Neural cell (in vitro differentiated cells): ENCODE measurements around the gene TRIM2.

ENCODE experiments used
- CTCF ChIP-seq: fragments of 450-650 bp; IDR thresholded peaks from 2 replicates; pipeline ENCODE4 v1.5.1; 2014; ENCODE audit warnings: antibody characterized with exemption, mild to moderate bottlenecking, moderate library complexity; ENCODE audit not compliant: poor library complexity, severe bottlenecking
- EP300 ChIP-seq: fragments of 450-650 bp; conservative IDR thresholded peaks from 2 replicates; pipeline ENCODE4 v1.6.1; 2014; ENCODE audit warnings: antibody characterized with exemption, mild to moderate bottlenecking, moderate library complexity; ENCODE audit not compliant: poor library complexity, severe bottlenecking
- EZH2 ChIP-seq: fragments of 200-600, 300-800 bp; shearing (Covaris generic), sonication (generic); IDR thresholded peaks from 2 replicates; pipeline ENCODE4 v1.6.1; 2014; ENCODE audit warnings: antibody characterized with exemption, low read length, borderline replicate concordance, mild to moderate bottlenecking; ENCODE audit not compliant: insufficient read depth, poor library complexity, severe bottlenecking
- MXI1 ChIP-seq: fragments of 450-650 bp; conservative IDR thresholded peaks from 2 replicates; pipeline ENCODE4 v1.6.1; 2014; ENCODE audit warnings: antibody characterized with exemption, mild to moderate bottlenecking; ENCODE audit not compliant: poor library complexity, severe bottlenecking
- POLR2AphosphoS5 ChIP-seq: IDR thresholded peaks from 2 replicates; pipeline ENCODE4 v1.6.1; 2012
- RAD21 ChIP-seq: fragments of 450-650 bp; conservative IDR thresholded peaks from 2 replicates; pipeline ENCODE4 v1.6.1; 2014; ENCODE audit warnings: antibody characterized with exemption, mild to moderate bottlenecking, moderate library complexity
- REST ChIP-seq: IDR thresholded peaks from 2 replicates; pipeline ENCODE4 v1.6.1; 2012; ENCODE audit warnings: borderline replicate concordance
- SMC3 ChIP-seq: fragments of 450-650 bp; conservative IDR thresholded peaks from 2 replicates; pipeline ENCODE4 v1.6.1; 2014; ENCODE audit warnings: antibody characterized with exemption, mild to moderate bottlenecking, moderate library complexity; ENCODE audit not compliant: poor library complexity
- TAF1 ChIP-seq: IDR thresholded peaks from 2 replicates; pipeline ENCODE4 v1.6.1; 2012; ENCODE audit warnings: low read depth

- TF ChIP-seq TAF1: no peak
- no peak for TF ChIP-seq CTCF
- no peak for TF ChIP-seq EP300
- no peak for TF ChIP-seq EZH2
- TF ChIP-seq POLR2AphosphoS5: no peak
- TF ChIP-seq RAD21: no peak
- no peak for TF ChIP-seq REST
- no peak for TF ChIP-seq MXI1
- TF ChIP-seq SMC3: no peak
These were observed 34.1 kb downstream of the TRIM2 start for GRCh38 chr4:153238135-153238919.
